SK-N-SH treated with all-trans-retinoic acid at 6 μM for 48 hours (cell line): ENCODE results near the gene STK32A.

Experiments
- ATAC-seq: fragments of 200-7000 bp; cut with Tn5 transposase; 3 replicates; pipeline ENCODE4 v1.9.1; 2020; ENCODE audit warnings: mild to moderate bottlenecking, moderate library complexity
- ARNTL ChIP-seq: fragments of 450-650 bp; formaldehyde crosslinking; IDR thresholded peaks from 2 replicates; pipeline ENCODE4 v1.5.0; 2020; ENCODE audit warnings: low read depth, mild to moderate bottlenecking, moderate library complexity, borderline replicate concordance
- BACH2 ChIP-seq: fragments of 250-450 bp; sonication (Bioruptor Pico); IDR thresholded peaks from 2 replicates; pipeline ENCODE4 v1.9.0; 2021; ENCODE audit warnings: mild to moderate bottlenecking, borderline replicate concordance
- CREB5 ChIP-seq: fragments of 250-450 bp; sonication (Bioruptor Pico); IDR thresholded peaks from 2 replicates; pipeline ENCODE4 v1.5.1; 2020; ENCODE audit warnings: low read depth, mild to moderate bottlenecking, moderate library complexity
- CSDC2 ChIP-seq: fragments of 250-450 bp; sonication (Bioruptor Pico); IDR thresholded peaks from 2 replicates; pipeline ENCODE4 v1.5.0; 2020; ENCODE audit warnings: mild to moderate bottlenecking, moderate library complexity
- CSRNP3 ChIP-seq: fragments of 250-450 bp; sonication (Bioruptor Pico); IDR thresholded peaks from 2 replicates; pipeline ENCODE4 v1.5.1; 2021; ENCODE audit warnings: mild to moderate bottlenecking, moderate library complexity
- ESRRG ChIP-seq: fragments of 250-450 bp; sonication (Bioruptor Pico); IDR thresholded peaks from 2 replicates; pipeline ENCODE4 v1.6.1; 2021; ENCODE audit warnings: mild to moderate bottlenecking
- GLIS3 ChIP-seq: fragments of 250-450 bp; sonication (Bioruptor Pico); IDR thresholded peaks from 2 replicates; pipeline ENCODE4 v1.5.0; 2020; ENCODE audit warnings: mild to moderate bottlenecking, moderate library complexity
- ISL1 ChIP-seq: fragments of 250-450 bp; sonication (Bioruptor Pico); IDR thresholded peaks from 2 replicates; pipeline ENCODE4 v2.1.2; 2022; ENCODE audit warnings: mild to moderate bottlenecking, moderate library complexity
- OSR1 ChIP-seq: fragments of 250-450 bp; sonication (Bioruptor Pico); IDR thresholded peaks from 2 replicates; pipeline ENCODE4 v1.8.0; 2022; ENCODE audit warnings: moderate library complexity, mild to moderate bottlenecking, inconsistent platforms
- PATZ1 ChIP-seq: fragments of 250-450 bp; sonication (Bioruptor Pico); IDR thresholded peaks from 2 replicates; pipeline ENCODE4 v1.8.0; 2020; ENCODE audit warnings: mild to moderate bottlenecking, moderate library complexity, borderline replicate concordance
- POU6F1 ChIP-seq: fragments of 250-450 bp; sonication (Bioruptor Pico); IDR thresholded peaks from 2 replicates; pipeline ENCODE4 v1.8.0; 2021; ENCODE audit warnings: low read depth, mild to moderate bottlenecking, moderate library complexity, borderline replicate concordance
- PPARA ChIP-seq: fragments of 250-450 bp; sonication (Bioruptor Pico); IDR thresholded peaks from 2 replicates; pipeline ENCODE4 v1.5.0; 2020; ENCODE audit warnings: mild to moderate bottlenecking, borderline replicate concordance
- RARB ChIP-seq: fragments of 250-450 bp; sonication (Bioruptor Pico); IDR thresholded peaks from 2 replicates; pipeline ENCODE4 v1.8.0; 2021; ENCODE audit warnings: mild to moderate bottlenecking, moderate library complexity
- SNAI2 ChIP-seq: fragments of 250-450 bp; sonication (Bioruptor Pico); IDR thresholded peaks from 2 replicates; pipeline ENCODE4 v1.5.0; 2020; ENCODE audit warnings: mild to moderate bottlenecking, moderate library complexity
- TCF4 ChIP-seq: fragments of 250-450 bp; sonication (Bioruptor Pico); IDR thresholded peaks from 2 replicates; pipeline ENCODE4 v1.8.0; 2021; ENCODE audit warnings: mild to moderate bottlenecking, moderate library complexity, borderline replicate concordance
- TOX ChIP-seq: fragments of 250-450 bp; sonication (Bioruptor Pico); IDR thresholded peaks from 2 replicates; pipeline ENCODE4 v1.8.0; 2021; ENCODE audit warnings: mild to moderate bottlenecking, moderate library complexity, borderline replicate concordance
- TSHZ2 ChIP-seq: fragments of 250-450 bp; sonication (Bioruptor Pico); IDR thresholded peaks from 2 replicates; pipeline ENCODE4 v1.5.0; 2020; ENCODE audit warnings: mild to moderate bottlenecking, moderate library complexity
- ZFP3 ChIP-seq: fragments of 250-450 bp; sonication (Bioruptor Pico); IDR thresholded peaks from 2 replicates; pipeline ENCODE4 v1.5.0; 2020; ENCODE audit warnings: mild to moderate bottlenecking, moderate library complexity
- ZFP30 ChIP-seq: fragments of 450-650 bp; formaldehyde crosslinking; IDR thresholded peaks from 2 replicates; pipeline ENCODE4 v1.5.0; 2022; ENCODE audit warnings: mild to moderate bottlenecking, moderate library complexity
- ZNF565 ChIP-seq: fragments of 450-650 bp; formaldehyde crosslinking; conservative IDR thresholded peaks from 2 replicates; pipeline ENCODE4 v1.5.0; 2020; ENCODE audit warnings: low read depth, mild to moderate bottlenecking, moderate library complexity
- ZNF70 ChIP-seq: fragments of 450-650 bp; formaldehyde crosslinking; IDR thresholded peaks from 2 replicates; pipeline ENCODE4 v1.5.0; 2020; ENCODE audit warnings: mild to moderate bottlenecking, moderate library complexity
- ZNF8 ChIP-seq: fragments of 450-650 bp; formaldehyde crosslinking; IDR thresholded peaks from 2 replicates; pipeline ENCODE4 v1.5.0; 2020; ENCODE audit warnings: mild to moderate bottlenecking, moderate library complexity

The STK32A gene

GRCh38 chr5:147436596-147436995 is 201.8 kb downstream of the STK32A start:
- no peak for ATAC-seq
- TF ChIP-seq TCF4: no peak
- TF ChIP-seq GLIS3 (CRISPR knock-in tag): no peak
- no peak for TF ChIP-seq CSRNP3
- no peak for TF ChIP-seq TOX
- no peak for TF ChIP-seq ZFP3 (CRISPR knock-in tag)
- no peak for TF ChIP-seq TSHZ2 (CRISPR knock-in tag)
- no peak for TF ChIP-seq ISL1 (CRISPR knock-in tag)
- TF ChIP-seq CREB5 (CRISPR knock-in tag): no peak
- TF ChIP-seq ARNTL: no peak
- TF ChIP-seq SNAI2: no peak
- TF ChIP-seq ZFP30: no peak
- no peak for TF ChIP-seq ZNF70
- no peak for TF ChIP-seq ZNF8 (CRISPR knock-in tag)
- TF ChIP-seq ESRRG (CRISPR knock-in tag): no peak
- TF ChIP-seq RARB (CRISPR knock-in tag): no peak
- TF ChIP-seq PPARA (CRISPR knock-in tag): no peak
- TF ChIP-seq PATZ1: no peak
- no peak for TF ChIP-seq CSDC2 (CRISPR knock-in tag)
- TF ChIP-seq, all 23 proteins: peak for 0

GRCh38 chr5:147437161-147437596 is 202.4 kb downstream of the STK32A start:
- ATAC-seq: no peak
- no peak for TF ChIP-seq ZNF8 (CRISPR knock-in tag)
- TF ChIP-seq ARNTL: no peak
- TF ChIP-seq ZNF565 (CRISPR knock-in tag): no peak
- TF ChIP-seq ZFP30: no peak
- no peak for TF ChIP-seq TCF4
- TF ChIP-seq POU6F1 (CRISPR knock-in tag): no peak
- TF ChIP-seq OSR1 (CRISPR knock-in tag): no peak
- TF ChIP-seq RARB (CRISPR knock-in tag): no peak
- no peak for TF ChIP-seq TSHZ2 (CRISPR knock-in tag)
- no peak for TF ChIP-seq BACH2 (CRISPR knock-in tag)
- TF ChIP-seq ZFP3 (CRISPR knock-in tag): no peak
- no peak for TF ChIP-seq ZNF70
- TF ChIP-seq CREB5 (CRISPR knock-in tag): no peak
- no peak for TF ChIP-seq SNAI2
- TF ChIP-seq CSDC2 (CRISPR knock-in tag): no peak
- no peak for TF ChIP-seq ISL1 (CRISPR knock-in tag)
- no peak for TF ChIP-seq CSRNP3
- TF ChIP-seq PPARA (CRISPR knock-in tag): no peak
- no peak for TF ChIP-seq TOX
- no peak for TF ChIP-seq PATZ1
